IMR-90 (cell line): Measurements from ENCODE around the gene DOCK2. TPM values are rescaled to one million over a fixed set of nuclear protein-coding genes. Genes with fewer than 3 reads are reported as not detected.
A peak's percentile ranks its signal among the peaks of the same experiment; 100 is the strongest.

Experiments
- ATAC-seq: fragments of 200-7000 bp; cut with Tn5 transposase; 2 replicates; pipeline ENCODE4 v1.9.1; 2020; ENCODE audit warnings: low read depth, mild to moderate bottlenecking, moderate library complexity
- BruUV-seq: library from RNA; stranded (reverse); fragments of 400-500 nt; replicated peaks from 2 replicates; lab custom pipeline; 2021; lab: Mats Ljungman, UMichigan
- CTCF ChIA-PET: fragments of 300-600 bp; formaldehyde crosslinking; extraction: SDS; loops from one replicate; lab custom pipeline; 2021; ENCODE audit warnings: antibody characterized with exemption; lab: Yijun Ruan, JAX
- POLR2A ChIA-PET: fragments of 300-600 bp; sonication (Branson Sonifier 250); formaldehyde crosslinking; loops from one replicate; lab custom pipeline; 2022; ENCODE audit warnings: antibody characterized with exemption; ENCODE audit not compliant: unreplicated experiment; lab: Charles Lee
- DNase-seq: peaks from one replicate; pipeline ENCODE4 v3.0.0; 2013
- H2AFZ ChIP-seq: replicated peaks from 2 replicates; pipeline ENCODE3; 2013; ENCODE audit warnings: low read length, mild to moderate bottlenecking; ENCODE audit not compliant: poor library complexity
- H2AK5ac ChIP-seq: 2 replicates; pipeline ENCODE4 v1.6.1; 2013; ENCODE audit warnings: low read depth, low read length, inconsistent platforms
- H2AK9ac ChIP-seq: replicated peaks from 2 replicates; pipeline ENCODE3; 2013; ENCODE audit warnings: mild to moderate bottlenecking, low read depth, low read length, moderate library complexity; ENCODE audit not compliant: poor library complexity
- H2BK120ac ChIP-seq: 2 replicates; pipeline ENCODE4 v1.6.1; 2013; ENCODE audit warnings: low read depth, low read length, inconsistent platforms
- H2BK15ac ChIP-seq: 3 replicates; pipeline ENCODE4 v1.6.1; 2013; ENCODE audit warnings: low read depth, low read length, inconsistent platforms
- H2BK20ac ChIP-seq: 2 replicates; pipeline ENCODE4 v1.6.1; 2013; ENCODE audit warnings: low read depth, mild to moderate bottlenecking, inconsistent platforms, low read length, moderate library complexity
- H2BK5ac ChIP-seq: 2 replicates; pipeline ENCODE4 v1.6.1; 2013; ENCODE audit warnings: mild to moderate bottlenecking, low read depth, low read length, inconsistent platforms; ENCODE audit not compliant: poor library complexity, severe bottlenecking
- H3K14ac ChIP-seq: replicated peaks from 2 replicates; pipeline ENCODE4 v1.6.1; 2013; ENCODE audit warnings: low read depth, low read length, inconsistent platforms
- H3K18ac ChIP-seq: 2 replicates; pipeline ENCODE4 v1.6.1; 2013; ENCODE audit warnings: low read depth, low read length, control low read depth
- H3K23ac ChIP-seq: 2 replicates; pipeline ENCODE4 v1.6.1; 2013; ENCODE audit warnings: low read depth, low read length, inconsistent platforms
- H3K27ac ChIP-seq: 2 replicates; pipeline ENCODE4 v1.5.1; 2013; ENCODE audit warnings: mild to moderate bottlenecking, control low read depth, low read length; ENCODE audit not compliant: insufficient read depth
- H3K27me3 ChIP-seq: 2 replicates; pipeline ENCODE4 v1.6.1; 2013; ENCODE audit warnings: low read length; ENCODE audit not compliant: control insufficient read depth, insufficient read depth
- H3K36me3 ChIP-seq: 2 replicates; pipeline ENCODE4 v1.6.1; 2013; ENCODE audit warnings: low read length, mixed read lengths; ENCODE audit not compliant: control insufficient read depth, insufficient read depth
- H3K4ac ChIP-seq: 2 replicates; pipeline ENCODE4 v1.6.1; 2013; ENCODE audit warnings: low read depth, low read length, inconsistent platforms
- H3K4me1 ChIP-seq: 2 replicates; pipeline ENCODE4 v1.6.1; 2013; ENCODE audit warnings: low read length, mixed read lengths; ENCODE audit not compliant: control insufficient read depth, insufficient read depth
- H3K4me2 ChIP-seq: 2 replicates; pipeline ENCODE4 v1.6.1; 2013; ENCODE audit warnings: low read depth, mild to moderate bottlenecking, control low read depth, low read length, moderate library complexity
- H3K4me3 ChIP-seq: 2 replicates; pipeline ENCODE4 v1.5.1; 2013; ENCODE audit warnings: low read depth, mild to moderate bottlenecking, control low read depth, low read length, moderate library complexity; ENCODE audit not compliant: insufficient read depth
- H3K56ac ChIP-seq: 2 replicates; pipeline ENCODE4 v1.6.1; 2013; ENCODE audit warnings: low read length, inconsistent platforms; ENCODE audit not compliant: insufficient read depth; ENCODE audit errors: extremely low read depth
- H3K79me1 ChIP-seq, 2 experiments: 2 replicates each; pipeline ENCODE4 v1.6.1; 2013; ENCODE audit warnings: low read length in 2 of 2, inconsistent platforms in 1 of 2, low read depth in 1 of 2
- H3K9ac ChIP-seq: 2 replicates; pipeline ENCODE4 v1.6.1; 2013; ENCODE audit warnings: low read depth, low read length, control low read depth
- H3K9me1 ChIP-seq: 2 replicates; pipeline ENCODE4 v1.6.1; 2013; ENCODE audit warnings: low read length, inconsistent platforms; ENCODE audit not compliant: insufficient read depth
- H3K9me3 ChIP-seq: 2 replicates; pipeline ENCODE4 v1.6.1; 2013; ENCODE audit warnings: low read length; ENCODE audit not compliant: control insufficient read depth, insufficient read depth
- H4K20me1 ChIP-seq: 2 replicates; pipeline ENCODE4 v1.6.1; 2013; ENCODE audit warnings: low read length, inconsistent platforms; ENCODE audit not compliant: insufficient read depth
- H4K5ac ChIP-seq: 2 replicates; pipeline ENCODE4 v1.6.1; 2013; ENCODE audit warnings: mild to moderate bottlenecking, low read depth, low read length, control low read depth
- H4K8ac ChIP-seq, 2 experiments: 2 replicates each; pipeline ENCODE4 v1.6.1; 2013; ENCODE audit warnings: low read depth in 2 of 2, low read length in 2 of 2, control low read depth in 1 of 2, inconsistent platforms in 1 of 2
- H4K91ac ChIP-seq: 2 replicates; pipeline ENCODE4 v1.6.1; 2013; ENCODE audit warnings: low read depth, low read length, inconsistent platforms; ENCODE audit not compliant: insufficient read depth
- BHLHE40 ChIP-seq: fragments of 150-350 bp; IDR thresholded peaks from 2 replicates; pipeline ENCODE4 v1.6.1; 2016; ENCODE audit warnings: mild to moderate bottlenecking, low read depth, low read length
- FOS ChIP-seq: fragments of 150-350 bp; IDR thresholded peaks from 2 replicates; pipeline ENCODE4 v1.6.1; 2016; ENCODE audit warnings: low read depth, low read length
- MAFK ChIP-seq: IDR thresholded peaks from 2 replicates; pipeline ENCODE4 v1.6.1; 2012; ENCODE audit warnings: low read depth, low read length, improper control_type of control experiment
- POLR2A ChIP-seq: IDR thresholded peaks from 2 replicates; pipeline ENCODE4 v1.6.1; 2012; ENCODE audit warnings: mild to moderate bottlenecking, low read depth, low read length
- RCOR1 ChIP-seq: IDR thresholded peaks from 2 replicates; pipeline ENCODE4 v1.6.1; 2012; ENCODE audit warnings: mild to moderate bottlenecking, low read length, improper control_type of control experiment; ENCODE audit not compliant: insufficient replicate concordance
- RFX5 ChIP-seq: IDR thresholded peaks from 2 replicates; pipeline ENCODE4 v1.8.0; 2012; ENCODE audit warnings: low read depth, mild to moderate bottlenecking, low read length, moderate library complexity
- SMC3 ChIP-seq: fragments of 150-350 bp; IDR thresholded peaks from 2 replicates; pipeline ENCODE4 v1.6.1; 2016; ENCODE audit warnings: low read depth, mild to moderate bottlenecking, antibody characterized with exemption, low read length, moderate library complexity
- WGBS, 2 experiments: methylation state at CpG; one replicate each; pipeline versions ENCODE4 v1.1.5 to v1.1.7; 2013; ENCODE audit warnings: missing lambda C conversion rate in 2 of 2; ENCODE audit not compliant: insufficient read length in 1 of 2; ENCODE audit errors: extremely low coverage in 2 of 2; 5-methylcytosine and 5-hydroxymethylcytosine counted together
- dilution Hi-C: fragments of 300-500 bp; cut with HindIII; formaldehyde crosslinking; loops from one replicate; pipeline ENCODE4 v1.14.3; 2018; ENCODE audit warnings: low sequenced_read_pairs; ENCODE audit not compliant: unreplicated experiment
- in situ Hi-C: fragments of 300-500 bp; cut with MboI; formaldehyde crosslinking; loops from 3 replicates; pipeline ENCODE4 v1.14.3; 2019; ENCODE audit warnings: low sequenced_read_pairs, inconsistent platforms, mixed read lengths
- intact Hi-C: fragments of 100-400 bp; cut with micrococcal nuclease; formaldehyde crosslinking; loops from 2 replicates; pipeline ENCODE4 v1.10.0; 2022
- polyA plus RNA-seq, 3 experiments: library from polyadenylated mRNA; depleted of rRNA; stranded (reverse); fragments of >200 nt; gene quantifications; 2 replicates each; pipeline ENCODE4 v1.2.3, GENCODE V29; 2012; ENCODE audit warnings: low replicate concordance in 1 of 3
- total RNA-seq: library from RNA; depleted of rRNA; stranded (reverse); fragments of >200 nt; gene quantifications from 2 replicates; pipeline ENCODE4 v1.2.3, GENCODE V29; 2012
- TF ChIP-seq, protein P1 (sequence below): fragments of 150-350 bp; IDR thresholded peaks from 2 replicates; pipeline ENCODE4 v1.6.1; 2017; ENCODE audit warnings: mild to moderate bottlenecking, antibody characterized with exemption, low read length, low read depth
- TF ChIP-seq, protein P2 (sequence below): fragments of 150-350 bp; IDR thresholded peaks from 2 replicates; pipeline ENCODE4 v1.6.1; 2016; ENCODE audit warnings: low read depth, mild to moderate bottlenecking, low read length, moderate library complexity, borderline replicate concordance

Gene DOCK2
- total and polyA plus RNA-seq, 2 of the 4 experiments (the other 2 are of a cell fraction): 0.72 to 3.0 TPM

DNA sequence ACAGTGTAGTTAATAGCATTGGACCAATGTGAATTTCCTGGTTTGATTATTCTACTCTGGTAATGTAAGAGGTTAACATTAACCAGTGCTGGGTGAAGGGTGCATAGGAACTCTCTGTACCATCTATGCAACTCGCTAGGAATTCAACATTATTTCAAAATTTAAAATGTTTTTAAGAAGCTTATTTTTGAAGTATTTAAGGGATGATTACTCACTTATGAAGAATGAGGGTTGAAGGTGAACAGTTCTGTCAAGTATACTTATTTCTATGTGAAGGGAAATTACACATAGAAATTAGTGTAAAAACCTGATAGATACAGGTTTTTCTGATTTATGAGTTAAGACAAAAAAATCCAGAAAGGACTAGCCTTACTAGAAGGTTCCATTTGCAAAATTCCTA, 177.4 kb downstream of the DOCK2 start:
- Histone ChIP-seq H4K91ac (no peak overlapping the region), H2BK20ac (no peak overlapping the region), H3K9me3 (no peaks in the 10 kb centered on the region), H2AFZ (no peak overlapping the region), H3K36me3 (no peaks in the 10 kb centered on the region), H3K14ac (no peak overlapping the region), H3K4me1 (no peaks in the 10 kb centered on the region), H2AK5ac (no peak overlapping the region), H3K79me1 (no peaks in the 10 kb centered on the region), H3K27me3 (no peaks in the 10 kb centered on the region), H3K9me1 (no peaks in the 10 kb centered on the region; the same call in 1 of the 2 replicates), H3K56ac (no peak overlapping the region), H4K5ac (no peak overlapping the region), H2AK9ac (no peak overlapping the region), H2BK5ac (no peak overlapping the region), H2BK15ac (no peak overlapping the region), H3K23ac (no peak overlapping the region), H3K4me2 (no peak overlapping the region), H3K9ac (no peak overlapping the region), H3K27ac (no peak overlapping the region), H3K4me3 (no peak overlapping the region), H3K18ac (no peak overlapping the region), H3K4ac (no peak overlapping the region), H2BK120ac (peak overlapping the region; percentile 6; the same call in 1 of the 2 replicates), H4K8ac (no peak overlapping the region), H4K20me1 (no peaks in the 10 kb centered on the region)
- no peak for ATAC-seq
- POLR2A ChIA-PET: no interaction called here
- dilution Hi-C loops (no loop called here), intact Hi-C loops (no loop called here), in situ Hi-C loops (no loop called here)
- no CpG with 5 or more reads among the region's 1 CpG for WGBS, 2 experiments
- no TSS peak for BruUV-seq
- DNase-seq: peak; percentile 26
- TF ChIP-seq MAFK: no peak
- TF ChIP-seq, protein P1, sequence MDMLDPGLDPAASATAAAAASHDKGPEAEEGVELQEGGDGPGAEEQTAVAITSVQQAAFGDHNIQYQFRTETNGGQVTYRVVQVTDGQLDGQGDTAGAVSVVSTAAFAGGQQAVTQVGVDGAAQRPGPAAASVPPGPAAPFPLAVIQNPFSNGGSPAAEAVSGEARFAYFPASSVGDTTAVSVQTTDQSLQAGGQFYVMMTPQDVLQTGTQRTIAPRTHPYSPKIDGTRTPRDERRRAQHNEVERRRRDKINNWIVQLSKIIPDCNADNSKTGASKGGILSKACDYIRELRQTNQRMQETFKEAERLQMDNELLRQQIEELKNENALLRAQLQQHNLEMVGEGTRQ: no peak
- TF ChIP-seq BHLHE40: no peak
- TF ChIP-seq, protein P2, sequence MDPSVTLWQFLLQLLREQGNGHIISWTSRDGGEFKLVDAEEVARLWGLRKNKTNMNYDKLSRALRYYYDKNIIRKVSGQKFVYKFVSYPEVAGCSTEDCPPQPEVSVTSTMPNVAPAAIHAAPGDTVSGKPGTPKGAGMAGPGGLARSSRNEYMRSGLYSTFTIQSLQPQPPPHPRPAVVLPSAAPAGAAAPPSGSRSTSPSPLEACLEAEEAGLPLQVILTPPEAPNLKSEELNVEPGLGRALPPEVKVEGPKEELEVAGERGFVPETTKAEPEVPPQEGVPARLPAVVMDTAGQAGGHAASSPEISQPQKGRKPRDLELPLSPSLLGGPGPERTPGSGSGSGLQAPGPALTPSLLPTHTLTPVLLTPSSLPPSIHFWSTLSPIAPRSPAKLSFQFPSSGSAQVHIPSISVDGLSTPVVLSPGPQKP: no peak
- TF ChIP-seq RFX5: no peak
- no peak for TF ChIP-seq FOS
- TF ChIP-seq RCOR1: no peak
- no peak for TF ChIP-seq SMC3
- TF ChIP-seq POLR2A: no peak
- CTCF ChIA-PET: interaction anchor here (0.5 kb wide), 1 partner anchor 32 kb away, joined by 3 read pairs; no protein-coding TSS in a partner anchor
